ENCODE data around the gene TNFRSF1B.

DNA sequence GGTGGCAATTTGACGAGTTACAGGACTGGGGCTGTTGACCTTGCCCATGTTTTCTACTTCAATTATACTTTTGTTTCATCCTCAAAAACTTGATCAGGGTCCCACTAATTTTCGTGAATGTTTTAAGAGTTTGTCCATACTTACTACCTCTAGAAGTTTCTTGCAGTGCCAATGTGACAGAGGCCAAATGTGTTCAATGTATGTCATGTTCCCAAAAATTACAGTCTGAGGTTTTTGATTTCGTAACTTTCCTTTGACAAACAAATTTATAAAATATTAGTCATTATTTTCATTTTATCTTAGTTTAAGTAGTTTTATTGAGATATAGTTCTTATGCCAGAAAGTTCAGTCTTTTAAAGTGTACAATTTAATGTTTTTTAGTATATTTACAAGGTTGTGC is 78.3 kb downstream of the TNFRSF1B start:
- TF ChIP-seq CTCF (conservative IDR thresholded peaks at IDR 0.05 in 1 of 2, IDR thresholded peaks at IDR 0.05 in 1 of 2; ENCODE audit: low read depth in 1 of 2, low read length in 2 of 2): no peak
- TF ChIP-seq EZH2 (IDR thresholded peaks at IDR 0.05; ENCODE audit: low read length, missing control alignments): no peak

Measured in fibroblast of lung (primary cell).